Daoy (cell line): Measurements from ENCODE around the gene COQ5. TPM values are rescaled to one million over a fixed set of nuclear protein-coding genes. Genes with fewer than 3 reads are reported as not detected.
A peak's percentile ranks its signal among the peaks of the same experiment; 100 is the strongest.
"Not testable (repeated sequence)": the region's sequence is repeated elsewhere in the genome, so short reads cannot be mapped to it uniquely, and the experiment has no call there.

ENCODE experiments used
- DNase-seq: peaks from one replicate; pipeline ENCODE4 v3.0.0-alpha.2; 2015; ENCODE audit warnings: low read depth
- total RNA-seq: library from RNA; depleted of rRNA; stranded (reverse); fragments of >200 nt; shearing (Covaris generic); gene quantifications from 2 replicates; pipeline ENCODE4 v1.2.3, GENCODE V29; 2014; rRNA removed

COQ5 gene, protein sequence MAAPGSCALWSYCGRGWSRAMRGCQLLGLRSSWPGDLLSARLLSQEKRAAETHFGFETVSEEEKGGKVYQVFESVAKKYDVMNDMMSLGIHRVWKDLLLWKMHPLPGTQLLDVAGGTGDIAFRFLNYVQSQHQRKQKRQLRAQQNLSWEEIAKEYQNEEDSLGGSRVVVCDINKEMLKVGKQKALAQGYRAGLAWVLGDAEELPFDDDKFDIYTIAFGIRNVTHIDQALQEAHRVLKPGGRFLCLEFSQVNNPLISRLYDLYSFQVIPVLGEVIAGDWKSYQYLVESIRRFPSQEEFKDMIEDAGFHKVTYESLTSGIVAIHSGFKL
- total RNA-seq = 55.1 and 67.4 TPM in 2 replicates

DNA sequence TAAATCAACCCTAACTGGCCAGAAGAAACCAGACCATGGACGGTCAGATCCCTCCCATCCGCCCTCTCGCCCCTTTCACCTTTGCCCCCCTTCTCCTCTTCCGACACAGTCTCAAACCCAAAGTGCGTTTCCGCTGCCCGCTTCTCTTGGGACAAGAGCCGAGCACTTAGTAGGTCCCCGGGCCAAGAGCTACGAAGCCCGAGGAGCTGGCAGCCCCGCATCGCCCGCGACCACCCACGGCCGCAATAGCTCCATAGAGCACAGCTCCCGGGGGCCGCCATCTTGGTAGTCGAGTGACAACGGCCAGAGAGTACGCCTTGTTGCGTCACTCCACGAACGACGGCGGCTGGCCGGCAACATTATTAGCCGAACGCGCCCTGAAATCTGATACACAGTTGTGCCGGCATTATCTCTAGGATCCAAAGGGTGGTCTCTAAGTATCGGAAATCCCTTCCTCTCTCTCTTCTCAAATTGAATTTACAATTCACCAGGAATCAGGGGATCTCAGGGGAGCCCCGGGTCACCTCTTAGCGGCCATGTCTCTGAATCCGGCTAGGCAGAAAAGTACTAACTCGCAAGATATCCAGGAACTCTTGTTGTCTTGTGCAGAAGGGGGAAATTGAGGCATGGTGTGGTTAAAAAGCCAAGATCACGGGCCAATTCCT, at the start of gene COQ5:
Gene COQ5 (minus strand): TSS at position 298 of the 665 bp plus-strand sequence. CDS start 17 bp downstream, at position 281.
- DNase-seq = peak; percentile 90

DNA sequence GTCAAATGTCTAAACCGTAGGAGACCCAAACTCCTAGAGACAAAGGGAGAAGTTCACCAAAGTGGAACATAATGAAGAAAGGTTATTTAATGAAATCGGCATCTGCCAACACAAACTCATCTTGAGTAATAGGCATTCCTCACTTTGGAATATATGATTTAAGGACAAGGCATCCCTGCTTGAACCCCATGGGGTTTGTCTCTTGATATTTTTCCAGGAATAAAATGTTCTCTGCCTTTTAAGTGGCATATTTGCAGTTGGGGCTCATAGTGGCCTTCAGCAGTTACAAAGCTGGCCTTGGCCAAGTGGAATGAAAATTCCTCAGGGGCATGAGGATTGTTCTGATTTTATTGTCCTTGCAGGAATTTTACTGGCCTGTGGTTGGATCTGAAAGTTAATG, 45.1 kb upstream of the COQ5 start:
- no peak for DNase-seq

DNA sequence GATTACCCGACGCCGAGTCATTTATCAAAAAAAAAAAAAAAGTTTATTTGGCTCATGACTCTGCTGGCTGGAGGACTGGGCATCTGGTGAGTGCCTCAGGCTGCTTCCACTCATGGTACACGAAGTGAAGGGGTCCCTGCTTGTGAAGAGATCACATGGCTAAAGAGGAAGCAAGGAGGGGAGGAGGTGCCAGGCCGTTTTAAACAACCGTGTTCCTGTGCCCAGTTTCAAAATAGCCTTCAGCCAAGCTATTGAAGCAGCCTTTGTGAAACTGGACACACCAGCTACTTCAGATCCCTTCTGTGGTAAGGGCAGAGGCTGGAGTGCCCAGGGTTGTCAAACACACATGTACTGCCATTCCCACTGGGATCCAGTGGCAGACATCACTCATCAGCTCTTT, 44.6 kb upstream of the COQ5 start:
- no peak for DNase-seq

DNA sequence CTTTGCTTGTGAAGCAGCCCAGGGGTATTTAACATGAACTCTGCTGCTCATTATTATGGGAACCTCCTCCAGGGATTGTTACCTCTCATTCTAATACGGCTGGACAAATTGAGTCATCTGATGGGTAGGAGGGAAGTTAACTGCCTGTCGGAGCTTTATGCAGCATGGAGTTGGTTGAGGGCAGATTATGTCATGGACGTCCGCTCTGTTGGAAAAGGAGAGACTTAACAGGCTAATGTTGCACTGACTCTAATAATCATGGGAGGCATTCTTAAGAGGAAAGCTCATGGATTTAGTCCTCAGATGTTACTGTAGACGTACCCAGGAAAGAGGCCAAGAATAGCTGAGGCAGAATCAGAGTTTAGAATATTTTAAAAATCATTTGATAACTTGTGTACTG, 42.3 kb upstream of the COQ5 start:
- DNase-seq = no peak

DNA sequence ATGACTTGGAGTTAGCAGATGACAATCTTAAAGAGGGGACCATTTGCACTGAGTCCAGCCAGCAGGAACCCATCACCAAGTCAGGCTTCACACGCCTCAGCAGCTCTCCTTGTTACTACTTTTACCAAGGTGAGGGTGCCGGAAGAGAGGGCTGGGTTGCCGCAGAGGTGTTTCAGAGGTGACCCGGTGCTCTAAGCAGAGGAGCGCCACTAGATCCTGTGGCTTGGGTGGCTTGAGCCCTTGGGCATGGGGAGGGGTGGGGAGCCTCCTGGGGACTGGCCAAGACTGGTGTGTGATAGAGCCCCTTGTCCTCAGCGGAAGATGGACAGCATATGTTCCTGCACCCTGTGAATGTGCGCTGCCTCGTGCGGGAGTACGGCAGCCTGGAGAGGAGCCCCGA, 34.5 kb upstream of the COQ5 start:
- DNase-seq = no peak

DNA sequence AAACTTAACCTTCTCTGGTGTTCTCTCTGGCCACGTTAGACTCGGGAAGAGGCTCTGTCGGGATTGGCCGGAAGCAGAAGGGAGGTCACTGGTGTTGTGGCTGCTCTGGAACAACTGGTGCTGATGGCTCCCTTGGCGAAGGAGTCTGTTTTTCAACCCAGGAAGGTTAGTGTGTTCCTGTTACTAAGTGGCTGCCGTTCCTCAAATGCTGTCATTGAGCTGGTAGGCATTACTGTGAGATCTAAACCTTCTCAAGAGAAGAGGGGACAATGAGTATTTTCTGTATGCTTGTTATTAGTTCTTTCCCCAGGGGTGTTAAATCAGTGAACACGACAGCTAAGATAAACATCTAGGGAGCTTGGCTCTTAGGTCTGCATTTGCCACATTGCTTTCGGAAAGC, 33.9 kb upstream of the COQ5 start:
- no peak for DNase-seq

DNA sequence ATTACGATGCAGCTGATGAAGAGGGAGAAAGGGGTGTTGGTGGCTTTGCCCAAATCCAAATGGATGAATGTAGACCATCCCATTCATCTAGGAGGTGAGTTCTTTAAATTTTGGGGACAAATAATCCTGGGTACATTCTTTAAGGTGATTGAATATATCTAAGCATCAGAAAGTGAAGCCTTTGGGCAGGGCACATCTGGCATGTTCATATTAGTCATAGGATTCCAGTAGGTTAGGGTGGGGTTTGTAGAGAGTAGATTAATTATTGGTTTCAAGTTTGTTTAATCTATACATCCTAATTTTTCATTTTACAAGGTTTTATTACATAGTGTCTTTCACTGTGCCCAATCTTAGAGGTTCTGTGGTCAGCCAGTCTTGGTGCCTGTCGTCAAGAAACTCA, 28.6 kb upstream of the COQ5 start:
- no peak for DNase-seq

DNA sequence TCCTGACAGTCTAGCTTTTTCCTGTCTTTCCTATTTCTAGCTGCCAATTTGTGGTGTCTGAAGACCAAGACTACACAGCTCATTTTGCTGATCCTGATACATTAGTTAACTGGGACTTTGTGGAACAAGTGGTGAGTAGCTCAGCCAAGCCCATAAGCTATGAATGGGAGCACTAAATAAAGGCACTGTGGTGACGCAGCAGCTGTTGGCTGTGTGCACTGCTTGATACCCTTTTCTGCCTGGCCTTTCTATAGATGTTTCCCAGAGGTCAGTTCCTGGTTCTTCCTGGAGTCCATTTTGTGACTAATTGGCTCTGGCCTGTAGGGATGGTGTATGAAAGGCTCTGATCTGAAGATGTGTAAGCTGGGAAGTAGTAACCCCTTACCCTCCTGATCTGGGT, 25.7 kb upstream of the COQ5 start:
- DNase-seq = no peak

DNA sequence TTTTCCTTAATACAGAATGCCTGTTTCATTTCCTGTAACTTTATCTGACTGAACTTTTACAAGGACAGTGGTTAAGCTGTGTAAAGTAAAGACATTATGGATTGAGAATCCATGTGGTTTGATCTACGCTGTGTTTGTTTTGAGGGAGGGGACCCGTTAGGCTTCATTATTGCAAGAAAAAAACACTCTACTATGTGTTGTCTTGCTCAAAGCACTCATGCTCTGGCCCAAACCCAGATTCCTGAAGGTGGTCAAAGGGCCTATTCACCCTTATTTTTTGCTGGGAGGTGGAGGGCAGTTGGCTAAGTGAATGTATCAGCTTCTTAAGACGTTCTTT, 17.1 kb upstream of the COQ5 start:
- no peak for DNase-seq

DNA sequence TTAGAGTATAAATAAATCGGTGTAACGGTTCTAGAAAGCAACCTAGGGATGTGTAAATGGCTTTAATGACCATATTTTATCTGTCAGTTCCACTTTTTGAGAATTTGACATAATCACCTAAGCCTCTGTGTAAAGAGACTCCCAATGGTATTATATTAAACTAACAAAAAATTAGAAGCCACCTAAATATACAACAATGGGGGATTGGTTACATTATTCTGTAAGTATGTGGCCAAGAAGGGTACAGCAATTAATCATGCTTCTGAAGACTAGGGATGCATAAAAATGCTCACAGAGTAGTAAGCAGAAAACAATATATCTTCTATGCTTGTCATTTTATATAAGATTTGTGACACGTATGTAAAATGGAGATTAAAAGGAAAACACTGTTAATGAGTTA, 15.7 kb upstream of the COQ5 start:
- DNase-seq = no peak

DNA sequence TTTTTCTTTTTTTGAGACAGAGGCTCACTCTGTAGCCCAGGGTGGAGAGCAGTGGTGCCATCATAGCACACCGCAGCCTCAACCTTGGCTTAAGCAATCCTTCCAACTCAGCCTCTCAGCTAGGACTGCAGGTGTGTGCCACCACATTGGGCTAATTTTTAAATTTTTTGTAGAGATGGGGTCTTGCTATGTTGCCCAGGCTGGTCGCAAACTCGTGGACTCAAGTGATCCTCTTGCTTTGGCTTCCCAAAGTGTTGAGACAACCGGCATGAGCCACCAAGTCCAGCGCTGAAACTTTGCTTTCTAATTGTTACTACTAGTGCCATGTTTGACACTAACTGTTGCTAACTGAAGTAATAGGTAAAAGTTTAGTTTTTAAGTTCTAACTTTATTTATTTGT, 13.2 kb upstream of the COQ5 start:
- no peak for DNase-seq

DNA sequence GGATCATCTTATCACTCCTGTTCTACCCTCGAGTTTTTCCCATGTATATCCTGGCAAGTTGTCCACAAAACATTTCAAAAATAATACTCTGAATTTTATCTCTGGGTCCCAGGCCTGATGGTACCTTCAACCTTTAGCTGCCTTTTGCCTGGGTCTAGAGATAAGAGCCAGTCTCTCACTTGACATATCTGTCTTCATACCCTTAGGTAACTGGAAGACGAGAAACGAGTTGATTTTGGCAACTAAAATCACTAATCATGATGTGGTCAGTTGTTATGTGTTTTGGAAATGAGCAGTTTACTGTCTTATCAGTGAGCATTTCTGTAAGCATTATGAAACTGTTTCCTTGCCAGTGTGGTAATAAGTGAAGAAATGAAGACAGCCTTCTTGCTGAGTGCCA, 11.5 kb upstream of the COQ5 start:
- no peak for DNase-seq

DNA sequence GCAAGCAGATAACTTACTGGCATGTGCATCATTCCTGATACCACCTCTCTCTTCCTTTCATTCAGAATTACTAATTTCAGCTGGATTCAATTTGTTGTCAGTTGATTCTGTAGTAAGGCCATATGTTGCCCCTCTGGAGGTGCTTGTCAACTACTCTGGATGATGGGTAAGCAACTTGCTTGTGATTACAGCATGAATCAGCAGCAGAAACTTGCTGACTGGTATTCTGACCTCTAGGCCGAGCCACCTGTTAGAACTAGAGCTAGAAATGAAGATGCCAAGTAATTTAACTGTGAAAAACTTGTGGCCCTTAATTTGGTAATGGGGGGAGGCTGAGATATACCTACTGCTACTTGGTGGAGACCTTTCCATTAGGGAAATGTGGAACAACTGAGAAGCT, 10.3 kb upstream of the COQ5 start:
- no peak for DNase-seq

DNA sequence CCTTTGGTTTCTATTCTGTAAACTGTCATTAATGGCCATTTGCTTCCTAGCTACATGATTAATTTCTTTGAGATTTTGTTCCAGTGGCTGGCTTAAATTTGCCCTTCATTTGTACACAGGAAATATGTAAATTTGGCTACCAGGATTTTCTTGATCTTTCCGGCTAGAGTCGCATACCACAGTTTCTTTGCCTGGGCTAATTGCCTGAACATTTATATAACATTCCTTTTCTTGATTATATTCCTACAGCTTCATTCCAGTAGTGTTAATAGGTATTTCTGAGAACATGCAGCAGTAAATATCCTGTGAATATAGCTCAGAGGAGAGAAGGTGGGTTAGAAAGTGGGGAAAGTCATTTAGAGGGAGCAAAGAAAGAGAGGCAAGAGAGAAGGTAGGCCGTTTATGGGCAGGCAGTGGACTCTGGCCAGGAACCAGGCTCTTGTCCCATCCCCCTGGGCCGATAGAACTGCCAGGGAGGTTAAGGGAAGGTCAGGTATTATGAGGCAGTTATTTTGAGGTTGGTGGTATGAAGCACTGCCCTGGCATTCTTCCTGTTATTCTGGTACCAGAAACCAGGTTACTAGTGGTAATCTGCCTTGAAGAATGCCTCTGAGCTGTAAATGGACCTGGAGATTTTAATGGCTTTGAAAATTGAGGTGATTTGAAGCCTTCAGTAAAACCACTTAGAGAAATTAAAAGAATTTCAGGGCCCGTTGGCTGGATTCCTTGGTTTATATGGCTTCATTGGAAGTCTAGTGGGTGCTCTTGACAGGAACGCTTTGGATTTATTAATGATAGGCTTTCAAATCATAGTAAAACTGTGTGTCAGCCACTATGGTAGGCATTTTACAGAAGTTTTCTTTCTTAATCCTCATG, 9.6 kb upstream of the COQ5 start:
- peak; percentile 72 for DNase-seq

DNA sequence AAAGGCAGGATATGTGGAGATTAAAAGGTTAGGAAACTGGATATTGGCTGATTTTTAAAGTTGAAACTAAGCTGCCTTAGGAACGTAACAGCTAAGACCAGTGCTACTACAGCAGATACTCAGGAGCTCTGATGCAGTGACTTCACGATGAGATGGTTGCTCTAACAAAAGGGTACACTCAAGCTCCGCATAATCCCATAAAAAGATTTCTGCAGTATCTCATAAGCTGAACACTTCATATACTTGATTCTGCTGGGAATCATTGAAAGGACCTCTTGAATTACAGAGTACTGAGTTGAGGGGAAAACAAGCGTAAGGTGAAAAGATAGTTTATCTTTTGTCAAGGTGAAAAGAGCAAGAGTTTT, 8.9 kb upstream of the COQ5 start:
- DNase-seq = no peak

DNA sequence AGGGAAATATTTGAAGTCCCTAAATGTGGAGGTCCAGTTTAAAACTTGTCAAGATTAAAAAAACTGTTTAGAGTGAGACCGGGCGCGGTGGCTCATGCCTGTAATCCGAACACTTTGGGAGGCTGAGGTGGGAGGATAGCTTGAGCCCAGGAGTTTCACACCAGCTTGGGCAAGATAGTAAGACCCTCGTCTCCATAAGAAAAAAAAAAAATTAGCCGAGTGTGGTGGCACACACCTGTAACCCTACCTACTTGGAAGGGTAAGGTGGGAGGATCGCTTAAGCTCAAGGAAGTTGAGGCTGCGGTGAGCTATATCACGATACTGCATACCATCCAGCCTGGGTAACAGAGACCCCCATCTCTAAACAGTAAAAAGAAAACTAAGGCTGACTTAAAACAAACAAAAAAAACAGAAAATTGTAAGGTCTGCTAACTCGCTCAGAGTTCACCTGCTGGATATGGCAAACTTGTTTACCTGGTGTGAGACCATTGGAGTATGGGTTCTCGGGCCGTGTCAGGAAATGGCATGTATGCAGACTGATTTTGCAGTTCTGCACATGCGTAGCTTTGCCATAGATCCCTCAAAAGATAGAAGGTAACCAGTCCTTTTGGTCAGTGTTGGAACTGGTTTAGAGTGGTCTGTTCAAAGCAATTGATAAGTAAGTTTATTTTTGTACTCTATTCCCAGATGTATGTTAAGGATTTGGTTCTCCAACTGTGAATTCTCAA, 7.3 kb upstream of the COQ5 start:
- DNase-seq = no peak

DNA sequence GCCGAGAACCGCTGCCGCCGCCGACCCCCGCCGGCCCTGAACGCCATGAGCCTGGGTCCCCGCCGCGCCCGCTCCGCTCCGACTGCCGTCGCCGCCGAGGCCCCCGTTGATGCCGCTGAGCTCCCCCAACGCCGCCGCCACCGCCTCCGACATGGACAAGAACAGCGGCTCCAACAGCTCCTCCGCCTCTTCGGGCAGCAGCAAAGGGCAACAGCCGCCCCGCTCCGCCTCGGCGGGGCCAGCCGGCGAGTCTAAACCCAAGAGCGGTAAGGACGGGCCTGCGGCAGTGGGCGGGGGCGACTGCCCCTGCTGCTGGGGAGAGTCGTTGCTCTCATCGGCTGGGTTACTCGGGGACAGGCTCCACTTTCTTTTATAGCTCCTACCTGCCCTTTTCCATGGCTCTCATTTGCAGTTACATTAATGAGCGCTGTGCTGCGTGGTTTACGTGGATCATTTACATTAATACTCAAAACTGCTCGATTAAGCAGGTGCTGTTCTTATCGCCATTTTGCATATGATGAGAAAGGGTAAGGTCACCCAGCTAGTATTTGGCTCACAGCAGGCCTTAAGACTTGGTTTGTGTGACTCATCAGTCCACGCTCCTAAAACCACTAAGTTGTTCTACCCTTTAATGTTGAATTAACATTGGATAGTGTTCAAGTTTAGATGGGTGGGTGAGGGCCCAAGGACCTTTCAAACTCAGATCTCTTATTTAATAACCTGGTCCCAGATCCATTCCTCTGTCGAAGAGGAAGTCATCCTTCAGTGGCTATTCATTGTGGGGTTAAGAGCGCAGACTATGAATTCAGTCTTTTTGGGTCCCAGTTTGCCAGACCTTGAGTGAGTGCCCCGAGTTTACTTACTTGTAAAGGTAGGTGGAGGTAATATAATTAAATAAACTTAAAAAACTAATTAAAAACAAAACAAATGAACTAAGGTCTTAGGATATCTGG, 6.0 kb upstream of the COQ5 start:
- DNase-seq = peak; percentile 78

DNA sequence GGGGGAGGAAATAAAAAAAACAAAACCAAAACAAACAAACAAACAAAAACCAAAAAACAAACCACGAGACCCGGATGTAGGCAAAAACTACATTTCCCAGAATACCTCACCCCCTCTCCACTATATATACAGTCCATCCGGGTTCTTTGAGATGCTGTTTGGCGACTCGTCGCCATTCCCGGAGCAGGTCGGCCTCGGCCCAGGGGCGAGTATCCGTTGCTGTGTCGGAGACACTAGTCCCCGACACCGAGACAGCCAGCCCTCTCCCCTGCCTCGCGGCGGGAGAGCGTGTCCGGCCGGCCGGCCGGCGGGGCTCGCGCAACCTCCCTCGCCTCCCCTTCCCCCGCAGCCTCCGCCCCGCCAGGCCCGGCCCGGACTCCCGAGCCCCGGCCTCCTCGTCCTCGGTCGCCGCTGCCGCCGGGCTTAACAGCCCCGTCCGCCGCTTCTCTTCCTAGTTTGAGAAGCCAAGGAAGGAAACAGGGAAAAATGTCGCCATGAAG, 5.3 kb upstream of the COQ5 start, which contains the start of gene RNF10:
Gene RNF10 (plus strand): TSS at position 154 of the 500 bp plus-strand sequence. CDS start 456 bp downstream, outside the sequence.
- DNase-seq = peak; percentile 82

DNA sequence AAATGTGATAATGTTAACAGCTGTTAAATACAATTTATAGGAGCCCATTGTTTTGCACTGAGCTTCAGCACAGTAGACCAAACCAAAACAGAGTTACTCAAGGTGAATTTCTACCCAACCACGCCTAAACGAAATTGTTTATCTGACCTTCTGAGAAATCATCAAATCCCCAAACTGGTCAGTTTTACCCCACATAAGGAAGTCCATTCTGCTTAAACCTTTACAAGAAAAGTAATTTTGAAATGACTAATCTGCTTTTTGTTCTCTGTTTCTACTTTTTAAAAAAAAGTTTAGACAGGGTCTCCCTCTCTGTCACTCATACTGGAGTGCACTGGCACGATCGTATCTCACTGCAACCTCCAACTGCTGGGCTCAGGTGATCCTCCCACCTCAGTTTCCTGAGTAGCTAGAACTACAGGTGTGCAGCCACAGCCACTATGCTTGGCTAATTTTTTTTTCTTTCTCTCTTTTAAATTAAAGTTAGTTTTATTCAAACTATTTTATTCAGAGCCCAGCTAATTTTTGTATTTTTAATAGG, 3.8 kb upstream of the COQ5 start:
- DNase-seq = no peak

DNA sequence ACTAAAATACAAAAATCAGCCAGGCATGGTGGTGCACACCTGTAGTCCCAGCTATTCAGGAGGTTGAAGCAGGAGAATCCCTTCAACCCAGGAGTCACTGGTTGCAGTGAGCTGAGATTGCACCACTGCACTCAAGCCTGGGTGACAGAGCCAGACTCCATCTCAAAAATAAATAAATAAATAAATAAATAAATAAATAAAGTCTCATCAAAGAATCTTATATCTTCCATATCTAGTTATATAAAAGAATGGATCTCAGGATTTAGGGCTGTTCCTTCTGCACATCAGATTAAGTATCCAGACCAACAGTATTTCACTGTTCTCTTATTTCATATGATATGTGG, 1.4 kb upstream of the COQ5 start:
- not testable (repeated sequence) for DNase-seq
